ENCODE data around the gene GRAMD1C. TPM values are rescaled to one million over a fixed set of nuclear protein-coding genes. Genes with fewer than 3 reads are reported as not detected.
"Not testable (repeated sequence)": the region's sequence is repeated elsewhere in the genome, so short reads cannot be mapped to it uniquely, and the experiment has no call there.

The GRAMD1C gene
- total RNA-seq, 1 donor from 2014 or later: 7.5 TPM

- no peak for DNase-seq (ENCODE audit: low spot score in 2 of 2, unreplicated experiment in 2 of 2)
- Mint-ChIP-seq H3K27ac (no peak overlapping the region), H3K4me1 (no peaks in the 10 kb centered on the region), H3K4me3 (no peak overlapping the region), H3K36me3 (no peaks in the 10 kb centered on the region), H3K9me3 (no peaks in the 10 kb centered on the region), H3K27me3 (ENCODE audit: low read depth) (no peaks in the 10 kb centered on the region)
- peak; percentile 57 for TF ChIP-seq CTCF (IDR thresholded peaks at IDR 0.05; ENCODE audit: unreplicated experiment)
Measured at GRCh38 chr3:113844622-113845222, 6.1 kb downstream of the GRAMD1C start.

- Mint-ChIP-seq H3K4me3 (no peak overlapping the region), H3K9me3 (no peaks in the 10 kb centered on the region), H3K27ac (no peak overlapping the region), H3K4me1 (no peaks in the 10 kb centered on the region), H3K27me3 (ENCODE audit: low read depth) (no peaks in the 10 kb centered on the region), H3K36me3 (no peaks in the 10 kb centered on the region)
- no peak for TF ChIP-seq CTCF (IDR thresholded peaks at IDR 0.05; ENCODE audit: unreplicated experiment)
- no peak for DNase-seq (ENCODE audit: low spot score in 2 of 2, unreplicated experiment in 2 of 2)
Measured at GRCh38 chr3:113847247-113847646, 8.7 kb downstream of the GRAMD1C start.

- H3K4me1 Mint-ChIP-seq: no peaks in the 10 kb centered on the region
- H3K9me3 Mint-ChIP-seq: no peaks in the 10 kb centered on the region
- no peaks in the 10 kb centered on the region for H3K27me3 Mint-ChIP-seq (ENCODE audit: low read depth)
- H3K27ac Mint-ChIP-seq: no peak overlapping the region
- TF ChIP-seq CTCF (IDR thresholded peaks at IDR 0.05; ENCODE audit: unreplicated experiment): no peak
- H3K4me3 Mint-ChIP-seq: no peak overlapping the region
- no peaks in the 10 kb centered on the region for H3K36me3 Mint-ChIP-seq
- no peak for DNase-seq (ENCODE audit: low spot score in 2 of 2, unreplicated experiment in 2 of 2)
Measured at GRCh38 chr3:113847664-113848461, 9.3 kb downstream of the GRAMD1C start.

GRCh38 chr3:113849071-113849470 lies 10.5 kb downstream of the GRAMD1C start:
- H3K27me3 Mint-ChIP-seq (ENCODE audit: low read depth); H3K27ac Mint-ChIP-seq; H3K4me3 Mint-ChIP-seq; DNase-seq (ENCODE audit: low spot score in 2 of 2, unreplicated experiment in 2 of 2); H3K4me1 Mint-ChIP-seq; H3K36me3 Mint-ChIP-seq; H3K9me3 Mint-ChIP-seq: not testable (repeated sequence)

GRCh38 chr3:113849841-113850240 lies 11.3 kb downstream of the GRAMD1C start:
- H3K27ac Mint-ChIP-seq; DNase-seq (ENCODE audit: low spot score in 2 of 2, unreplicated experiment in 2 of 2); H3K9me3 Mint-ChIP-seq; H3K36me3 Mint-ChIP-seq; H3K4me3 Mint-ChIP-seq; H3K4me1 Mint-ChIP-seq; H3K27me3 Mint-ChIP-seq (ENCODE audit: low read depth): not testable (repeated sequence)

- H3K27me3 Mint-ChIP-seq (ENCODE audit: low read depth); H3K27ac Mint-ChIP-seq; DNase-seq (ENCODE audit: low spot score in 2 of 2, unreplicated experiment in 2 of 2); H3K4me3 Mint-ChIP-seq; H3K4me1 Mint-ChIP-seq; H3K9me3 Mint-ChIP-seq; H3K36me3 Mint-ChIP-seq: not testable (repeated sequence)
Measured at GRCh38 chr3:113850391-113850790, 11.8 kb downstream of the GRAMD1C start.

- no peaks in the 10 kb centered on the region for H3K4me1 Mint-ChIP-seq
- peaks cover 5% of the 10 kb centered on the region for H3K27me3 Mint-ChIP-seq (ENCODE audit: low read depth)
- TF ChIP-seq CTCF (IDR thresholded peaks at IDR 0.05; ENCODE audit: unreplicated experiment): no peak
- H3K36me3 Mint-ChIP-seq: no peaks in the 10 kb centered on the region
- no peaks in the 10 kb centered on the region for H3K9me3 Mint-ChIP-seq
- no peak overlapping the region for H3K27ac Mint-ChIP-seq
- H3K4me3 Mint-ChIP-seq: no peak overlapping the region
- DNase-seq (ENCODE audit: low spot score in 2 of 2, unreplicated experiment in 2 of 2): no peak
Measured at GRCh38 chr3:113852506-113852905, 13.9 kb downstream of the GRAMD1C start.

Data from mesothelial cell of epicardium (in vitro differentiated cells).